Stimulated activated memory B cell treated with anti-CD40 and anti-IgM and Interleukin-4, amounts not matched to agents 10 μg/mL and 1 μg/mL and 100 μg/mL, for 72 hours (primary cell): ENCODE data around the gene PPP1R9B.

ENCODE experiments used
- ATAC-seq: fragments of 150-1000 bp; cut with Tn5 transposase; 2 replicates; pipeline ENCODE4 v1.10.0; 2021
- H3K27ac Mint-ChIP-seq: one replicate; pipeline ENCODE4 v1.8.0; 2022; ENCODE audit warnings: mild to moderate bottlenecking, mixed read lengths
- H3K27me3 Mint-ChIP-seq: one replicate; pipeline ENCODE4 v1.8.0; 2022; ENCODE audit warnings: mixed read lengths
- H3K36me3 Mint-ChIP-seq: one replicate; pipeline ENCODE4 v1.8.0; 2022; ENCODE audit warnings: mixed read lengths
- H3K4me1 Mint-ChIP-seq: one replicate; pipeline ENCODE4 v1.8.0; 2022; ENCODE audit warnings: mixed read lengths
- H3K4me3 Mint-ChIP-seq: one replicate; pipeline ENCODE4 v1.8.0; 2022; ENCODE audit warnings: mild to moderate bottlenecking, moderate library complexity, mixed read lengths
- H3K9me3 Mint-ChIP-seq: one replicate; pipeline ENCODE4 v1.8.0; 2022; ENCODE audit warnings: mixed read lengths

PPP1R9B gene

GRCh38 chr17:50123649-50124349, 26.7 kb downstream of the PPP1R9B start:
- H3K9me3 Mint-ChIP-seq: no peaks in the 10 kb centered on the region
- no peak overlapping the region for H3K4me3 Mint-ChIP-seq
- peaks cover 11% of the 10 kb centered on the region for H3K4me1 Mint-ChIP-seq
- H3K27ac Mint-ChIP-seq: no peak overlapping the region
- no peak for ATAC-seq
- no peaks in the 10 kb centered on the region for H3K36me3 Mint-ChIP-seq
- peaks cover 18% of the 10 kb centered on the region for H3K27me3 Mint-ChIP-seq

- Mint-ChIP-seq H3K9me3 (no peaks in the 10 kb centered on the region), H3K4me3 (no peak overlapping the region), H3K27me3 (peaks cover 11% of the 10 kb centered on the region), H3K36me3 (no peaks in the 10 kb centered on the region), H3K27ac (no peak overlapping the region), H3K4me1 (peaks cover 3% of the 10 kb centered on the region)
- ATAC-seq: no peak
Observed at GRCh38 chr17:50122945-50123344, 27.5 kb downstream of the PPP1R9B start.

GRCh38 chr17:50120475-50121253, 29.8 kb downstream of the PPP1R9B start:
- H3K9me3 Mint-ChIP-seq: no peaks in the 10 kb centered on the region
- H3K4me1 Mint-ChIP-seq: peaks cover 8% of the 10 kb centered on the region
- H3K27me3 Mint-ChIP-seq: peaks cover 30% of the 10 kb centered on the region
- no peak overlapping the region for H3K27ac Mint-ChIP-seq
- H3K36me3 Mint-ChIP-seq: no peaks in the 10 kb centered on the region
- no peak for ATAC-seq
- no peak overlapping the region for H3K4me3 Mint-ChIP-seq

GRCh38 chr17:50118828-50119218, 31.7 kb downstream of the PPP1R9B start:
- peaks cover 49% of the 10 kb centered on the region for H3K27me3 Mint-ChIP-seq
- no peaks in the 10 kb centered on the region for H3K36me3 Mint-ChIP-seq
- no peaks in the 10 kb centered on the region for H3K9me3 Mint-ChIP-seq
- ATAC-seq: no peak
- no peak overlapping the region for H3K27ac Mint-ChIP-seq
- H3K4me3 Mint-ChIP-seq: no peak overlapping the region
- peaks cover 17% of the 10 kb centered on the region for H3K4me1 Mint-ChIP-seq

- Mint-ChIP-seq H3K27ac (no peak overlapping the region), H3K4me3 (no peak overlapping the region), H3K9me3 (no peaks in the 10 kb centered on the region), H3K4me1 (peaks cover 17% of the 10 kb centered on the region), H3K27me3 (peaks cover 54% of the 10 kb centered on the region), H3K36me3 (no peaks in the 10 kb centered on the region)
- ATAC-seq: no peak
Observed at GRCh38 chr17:50118076-50118827, 32.2 kb downstream of the PPP1R9B start.

- Mint-ChIP-seq H3K9me3 (no peaks in the 10 kb centered on the region), H3K4me3 (peak overlapping the region; percentile 62), H3K36me3 (no peaks in the 10 kb centered on the region), H3K27me3 (peaks cover 59% of the 10 kb centered on the region), H3K27ac (no peak overlapping the region), H3K4me1 (peaks cover 17% of the 10 kb centered on the region)
- peak; percentile 83 for ATAC-seq
Observed at GRCh38 chr17:50117202-50118051, 33.0 kb downstream of the PPP1R9B start.

- peaks cover 17% of the 10 kb centered on the region for H3K4me1 Mint-ChIP-seq
- H3K4me3 Mint-ChIP-seq: no peak overlapping the region
- no peaks in the 10 kb centered on the region for H3K9me3 Mint-ChIP-seq
- no peak overlapping the region for H3K27ac Mint-ChIP-seq
- H3K36me3 Mint-ChIP-seq: no peaks in the 10 kb centered on the region
- ATAC-seq: no peak
- H3K27me3 Mint-ChIP-seq: peaks cover 53% of the 10 kb centered on the region
Observed at GRCh38 chr17:50115756-50116155, 34.7 kb downstream of the PPP1R9B start.

- Mint-ChIP-seq H3K36me3 (no peaks in the 10 kb centered on the region), H3K27me3 (peaks cover 48% of the 10 kb centered on the region), H3K4me1 (peaks cover 17% of the 10 kb centered on the region), H3K27ac (no peak overlapping the region), H3K4me3 (no peak overlapping the region), H3K9me3 (no peaks in the 10 kb centered on the region)
- ATAC-seq: no peak
Observed at GRCh38 chr17:50114849-50115357, 35.6 kb downstream of the PPP1R9B start.

- Mint-ChIP-seq H3K27ac (no peak overlapping the region), H3K36me3 (peaks cover 1% of the 10 kb centered on the region), H3K4me3 (no peak overlapping the region), H3K27me3 (peaks cover 48% of the 10 kb centered on the region), H3K4me1 (peaks cover 17% of the 10 kb centered on the region), H3K9me3 (no peaks in the 10 kb centered on the region)
- no peak for ATAC-seq
Observed at GRCh38 chr17:50114401-50114800, 36.1 kb downstream of the PPP1R9B start.

- no peaks in the 10 kb centered on the region for H3K9me3 Mint-ChIP-seq
- peaks cover 8% of the 10 kb centered on the region for H3K36me3 Mint-ChIP-seq
- H3K27ac Mint-ChIP-seq: no peak overlapping the region
- no peak overlapping the region for H3K4me3 Mint-ChIP-seq
- peaks cover 48% of the 10 kb centered on the region for H3K27me3 Mint-ChIP-seq
- H3K4me1 Mint-ChIP-seq: peaks cover 17% of the 10 kb centered on the region
- no peak for ATAC-seq
Observed at GRCh38 chr17:50113624-50114320, 36.7 kb downstream of the PPP1R9B start.

- no peak overlapping the region for H3K27ac Mint-ChIP-seq
- peaks cover 48% of the 10 kb centered on the region for H3K27me3 Mint-ChIP-seq
Observed at GRCh38 chr17:50112694-50113093, 37.8 kb downstream of the PPP1R9B start.

GRCh38 chr17:50111673-50112655, 38.5 kb downstream of the PPP1R9B start:
- H3K36me3 Mint-ChIP-seq: peaks cover 22% of the 10 kb centered on the region
- H3K27ac Mint-ChIP-seq: no peak overlapping the region
- peaks cover 13% of the 10 kb centered on the region for H3K4me1 Mint-ChIP-seq
- H3K9me3 Mint-ChIP-seq: no peaks in the 10 kb centered on the region
- H3K4me3 Mint-ChIP-seq: no peak overlapping the region
- ATAC-seq: no peak
- peaks cover 41% of the 10 kb centered on the region for H3K27me3 Mint-ChIP-seq

More at GRCh38 chr17:50112694-50113093, 37.8 kb downstream of the PPP1R9B start:
- Mint-ChIP-seq H3K36me3 (peaks cover 15% of the 10 kb centered on the region), H3K4me3 (no peak overlapping the region), H3K9me3 (no peaks in the 10 kb centered on the region), H3K4me1 (peaks cover 17% of the 10 kb centered on the region)
- ATAC-seq: no peak
